Skeletal muscle tissue (tissue), 4 donors: Measurements from ENCODE around the gene SLC17A7. TPM values are rescaled to one million over a fixed set of nuclear protein-coding genes. Genes with fewer than 3 reads are reported as not detected.

Experiments
- H3K27ac ChIP-seq: one replicate; pipeline ENCODE4 v1.7.0; 2013; ENCODE audit warnings: mild to moderate bottlenecking, low read depth, low read length, inconsistent platforms
- H3K27me3 ChIP-seq, 3 donors: one replicate each; pipeline ENCODE4 v1.7.0; 2013; ENCODE audit warnings: low read length in 3 of 3; ENCODE audit not compliant: control insufficient read depth in 3 of 3, insufficient read depth in 3 of 3
- H3K36me3 ChIP-seq, 3 donors: one replicate each; pipeline ENCODE4 v1.7.0; 2013; ENCODE audit warnings: low read length in 3 of 3; ENCODE audit not compliant: control insufficient read depth in 3 of 3, insufficient read depth in 3 of 3
- H3K4me1 ChIP-seq, 3 donors: one replicate each; pipeline ENCODE4 v1.7.0; 2013; ENCODE audit warnings: low read length in 3 of 3, mild to moderate bottlenecking in 3 of 3; ENCODE audit not compliant: control insufficient read depth in 3 of 3, insufficient read depth in 3 of 3
- H3K4me3 ChIP-seq, 3 donors: one replicate each; pipeline ENCODE4 v1.7.0; 2013; ENCODE audit warnings: low read length in 3 of 3
- H3K9ac ChIP-seq, 3 donors: one replicate each; pipeline ENCODE4 v1.7.0; 2013; ENCODE audit warnings: low read length in 3 of 3, mild to moderate bottlenecking in 3 of 3, moderate library complexity in 2 of 3, low read depth in 1 of 3
- H3K9me3 ChIP-seq, 3 donors: one replicate each; pipeline ENCODE4 v1.7.0; 2013; ENCODE audit warnings: low read length in 3 of 3; ENCODE audit not compliant: control insufficient read depth in 3 of 3
- total RNA-seq: library from RNA; depleted of rRNA; stranded (reverse); fragments of >200 nt; gene quantifications from one replicate; pipeline ENCODE4 v1.2.3, GENCODE V29; 2014
- donor health status: Osteomylitis.

SLC17A7 gene
- total RNA-seq, 1 donor from 2014 or later: 1.0 TPM

- no peak overlapping the region for H3K4me3 ChIP-seq
- H3K9ac ChIP-seq: no peak overlapping the region
- H3K9me3 ChIP-seq: no peaks in the 10 kb centered on the region
- H3K36me3 ChIP-seq: peaks cover 0 to 2% (median 0%) of the 10 kb centered on the region in 3 donors
- H3K27me3 ChIP-seq: peaks cover 82 to 93% (median 92%) of the 10 kb centered on the region in 3 donors
- peaks cover 0 to 4% (median 0%) of the 10 kb centered on the region in 3 donors for H3K4me1 ChIP-seq
- H3K27ac ChIP-seq: no peak overlapping the region
Measured at GRCh38 chr19:49430172-49430677, 11.1 kb downstream of the SLC17A7 start.

- H3K9me3 ChIP-seq: no peaks in the 10 kb centered on the region
- H3K27ac ChIP-seq: no peak overlapping the region
- H3K4me3 ChIP-seq: no peak overlapping the region
- peaks cover 81 to 92% (median 92%) of the 10 kb centered on the region in 3 donors for H3K27me3 ChIP-seq
- peaks cover 0 to 2% (median 0%) of the 10 kb centered on the region in 3 donors for H3K36me3 ChIP-seq
- peaks cover 0 to 6% (median 2%) of the 10 kb centered on the region in 3 donors for H3K4me1 ChIP-seq
- H3K9ac ChIP-seq: no peak overlapping the region
Measured at GRCh38 chr19:49428547-49429451, 12.5 kb downstream of the SLC17A7 start.

- Histone ChIP-seq H3K4me1 (peaks cover 3 to 11% (median 9%) of the 10 kb centered on the region in 3 donors), H3K27ac (no peak overlapping the region), H3K9me3 (no peaks in the 10 kb centered on the region), H3K27me3 (peaks cover 81 to 92% (median 92%) of the 10 kb centered on the region in 3 donors), H3K36me3 (no peaks in the 10 kb centered on the region), H3K4me3 (peak overlapping the region in 1 of 3 donors; percentile 29), H3K9ac (no peak overlapping the region)
Measured at GRCh38 chr19:49427855-49428546, 13.3 kb downstream of the SLC17A7 start.

GRCh38 chr19:49427339-49427738, 14.0 kb downstream of the SLC17A7 start:
- Histone ChIP-seq H3K4me3 (no peak overlapping the region), H3K27me3 (peaks cover 81 to 92% (median 92%) of the 10 kb centered on the region in 3 donors), H3K27ac (no peak overlapping the region), H3K9me3 (no peaks in the 10 kb centered on the region), H3K9ac (no peak overlapping the region), H3K4me1 (peaks cover 10 to 17% (median 16%) of the 10 kb centered on the region in 3 donors), H3K36me3 (no peaks in the 10 kb centered on the region)

GRCh38 chr19:49425922-49426592, 15.3 kb downstream of the SLC17A7 start:
- Histone ChIP-seq H3K4me3 (no peak overlapping the region), H3K27ac (no peak overlapping the region), H3K27me3 (peaks cover 78 to 91% (median 89%) of the 10 kb centered on the region in 3 donors), H3K36me3 (no peaks in the 10 kb centered on the region), H3K4me1 (peaks cover 18 to 21% (median 19%) of the 10 kb centered on the region in 3 donors), H3K9ac (no peak overlapping the region), H3K9me3 (no peaks in the 10 kb centered on the region)

- Histone ChIP-seq H3K27ac (no peak within 1 kb of the TSS), H3K4me1 (peaks cover 18 to 21% (median 19%) of the 10 kb centered on the region in 3 donors), H3K9ac (no peak within 1 kb of the TSS), H3K9me3 (no peaks in the 10 kb centered on the region), H3K36me3 (no peaks in the 10 kb centered on the region), H3K4me3 (no peak within 1 kb of the TSS), H3K27me3 (peaks cover 79 to 91% (median 89%) of the 10 kb centered on the region in 3 donors)
Measured at GRCh38 chr19:49425178-49425577, 16.1 kb downstream of the SLC17A7 start, which contains the start of gene GFY. TSS of gene GFY (plus strand) at chr19:49425388. CDS start at chr19:49426431, 1,043 bp downstream.

GRCh38 chr19:49423985-49424303, 17.4 kb downstream of the SLC17A7 start:
- Histone ChIP-seq H3K27ac (no peak overlapping the region), H3K36me3 (no peaks in the 10 kb centered on the region), H3K4me1 (peaks cover 18 to 21% (median 19%) of the 10 kb centered on the region in 3 donors), H3K4me3 (no peak overlapping the region), H3K9me3 (no peaks in the 10 kb centered on the region), H3K27me3 (peaks cover 89% of the 10 kb centered on the region in 3 donors), H3K9ac (no peak overlapping the region)

GRCh38 chr19:49423071-49423984, 18.0 kb downstream of the SLC17A7 start, which contains the start of gene PTH2:
TSS of gene PTH2 (minus strand) at chr19:49423441. CDS start at chr19:49423339, 102 bp downstream.
- H3K9ac ChIP-seq: peak within 1 kb of the TSS in 2 of 3 donors; percentile 32 to 40
- peaks cover 88 to 89% (median 88%) of the 10 kb centered on the region in 3 donors for H3K27me3 ChIP-seq
- H3K4me3 ChIP-seq: peak within 1 kb of the TSS; percentile 27 to 52 (median 46)
- H3K27ac ChIP-seq: no peak within 1 kb of the TSS
- no peaks in the 10 kb centered on the region for H3K36me3 ChIP-seq
- H3K4me1 ChIP-seq: peaks cover 18 to 21% (median 19%) of the 10 kb centered on the region in 3 donors
- no peaks in the 10 kb centered on the region for H3K9me3 ChIP-seq
